Measurements from ENCODE around the gene PITPNM3.
A peak's percentile ranks its signal among the peaks of the same experiment; 100 is the strongest.

The PITPNM3 gene

GRCh38 chr17:6426356-6427101, 129.8 kb downstream of the PITPNM3 start:
- POLR2A ChIA-PET, result no interaction called here
- TF ChIP-seq, protein P1, sequence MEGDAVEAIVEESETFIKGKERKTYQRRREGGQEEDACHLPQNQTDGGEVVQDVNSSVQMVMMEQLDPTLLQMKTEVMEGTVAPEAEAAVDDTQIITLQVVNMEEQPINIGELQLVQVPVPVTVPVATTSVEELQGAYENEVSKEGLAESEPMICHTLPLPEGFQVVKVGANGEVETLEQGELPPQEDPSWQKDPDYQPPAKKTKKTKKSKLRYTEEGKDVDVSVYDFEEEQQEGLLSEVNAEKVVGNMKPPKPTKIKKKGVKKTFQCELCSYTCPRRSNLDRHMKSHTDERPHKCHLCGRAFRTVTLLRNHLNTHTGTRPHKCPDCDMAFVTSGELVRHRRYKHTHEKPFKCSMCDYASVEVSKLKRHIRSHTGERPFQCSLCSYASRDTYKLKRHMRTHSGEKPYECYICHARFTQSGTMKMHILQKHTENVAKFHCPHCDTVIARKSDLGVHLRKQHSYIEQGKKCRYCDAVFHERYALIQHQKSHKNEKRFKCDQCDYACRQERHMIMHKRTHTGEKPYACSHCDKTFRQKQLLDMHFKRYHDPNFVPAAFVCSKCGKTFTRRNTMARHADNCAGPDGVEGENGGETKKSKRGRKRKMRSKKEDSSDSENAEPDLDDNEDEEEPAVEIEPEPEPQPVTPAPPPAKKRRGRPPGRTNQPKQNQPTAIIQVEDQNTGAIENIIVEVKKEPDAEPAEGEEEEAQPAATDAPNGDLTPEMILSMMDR (IDR thresholded peaks at IDR 0.05; ENCODE audit: insufficient read depth, low read length, missing control alignments), result no peak
- H3K4me3 ChIP-seq (ENCODE audit: low read depth, low read length), result no peak overlapping the region
- no peak for DNase-seq (ENCODE audit: low read depth, low spot score)
- CTCF ChIA-PET, result interaction anchor here (1.2 to 19.7 kb wide), 5 partner anchors 10 to 841 kb away, joined by 3 to 280 read pairs (median 14); partner anchors contain the start of gene NLRP1

- H3K4me3 ChIP-seq (ENCODE audit: low read depth, low read length), result no peak overlapping the region
- ChIA-PET POLR2A (no interaction called here), CTCF (interaction anchor here (0.8 to 19.7 kb wide), 9 partner anchors 9 to 1395 kb away, joined by 3 to 280 read pairs (median 5); partner anchors contain the start of genes AIPL1 and NLRP1)
- TF ChIP-seq, protein P1 (IDR thresholded peaks at IDR 0.05; ENCODE audit: insufficient read depth, low read length, missing control alignments), result no peak
- no peak for DNase-seq (ENCODE audit: low read depth, low spot score)
These were observed 130.9 kb downstream of the PITPNM3 start for GRCh38 chr17:6425407-6425806.

GRCh38 chr17:6423931-6424330, 132.4 kb downstream of the PITPNM3 start:
- TF ChIP-seq, protein P1 (IDR thresholded peaks at IDR 0.05; ENCODE audit: insufficient read depth, low read length, missing control alignments), result no peak
- POLR2A ChIA-PET, result no interaction called here
- H3K4me3 ChIP-seq (ENCODE audit: low read depth, low read length), result no peak overlapping the region
- CTCF ChIA-PET, result interaction anchor here (0.7 to 19.7 kb wide), 10 partner anchors 11 to 1175 kb away, joined by 3 to 280 read pairs (median 8); partner anchors contain the start of genes AIPL1 and NLRP1
- no peak for DNase-seq (ENCODE audit: low read depth, low spot score)

- no peak overlapping the region for H3K4me3 ChIP-seq (ENCODE audit: low read depth, low read length)
- ChIA-PET CTCF (interaction anchor here (0.7 to 19.7 kb wide), 11 partner anchors 12 to 1174 kb away, joined by 3 to 280 read pairs (median 6); partner anchors contain the start of genes AIPL1, C1QBP and NLRP1), POLR2A (no interaction called here)
- TF ChIP-seq, protein P1 (IDR thresholded peaks at IDR 0.05; ENCODE audit: insufficient read depth, low read length, missing control alignments), result no peak
- DNase-seq (ENCODE audit: low read depth, low spot score), result no peak
These were observed 133.6 kb downstream of the PITPNM3 start for GRCh38 chr17:6422654-6423241.

GRCh38 chr17:6421700-6422604, 134.4 kb downstream of the PITPNM3 start:
- TF ChIP-seq, protein P1 (IDR thresholded peaks at IDR 0.05; ENCODE audit: insufficient read depth, low read length, missing control alignments), result peak; percentile 85
- CTCF ChIA-PET, result interaction anchor here (0.6 to 19.7 kb wide), 16 partner anchors 9 to 1173 kb away, joined by 3 to 280 read pairs (median 4); partner anchors contain the start of genes AIPL1, C1QBP and NLRP1
- H3K4me3 ChIP-seq (ENCODE audit: low read depth, low read length), result no peak overlapping the region
- DNase-seq (ENCODE audit: low read depth, low spot score), result no peak
- POLR2A ChIA-PET, result no interaction called here
